Stimulated activated CD4-positive, alpha-beta T cell treated with anti-CD3 and anti-CD28 coated beads, Interleukin-2, amount 100 ng/mL, for 4 hours (primary cell): Measurements from ENCODE around the gene NMRK2.

ENCODE experiments used
- DNase-seq: peaks from one replicate; pipeline ENCODE4 v3.0.0-alpha.2; 2020; ENCODE audit warnings: low read depth

Gene NMRK2

DNA sequence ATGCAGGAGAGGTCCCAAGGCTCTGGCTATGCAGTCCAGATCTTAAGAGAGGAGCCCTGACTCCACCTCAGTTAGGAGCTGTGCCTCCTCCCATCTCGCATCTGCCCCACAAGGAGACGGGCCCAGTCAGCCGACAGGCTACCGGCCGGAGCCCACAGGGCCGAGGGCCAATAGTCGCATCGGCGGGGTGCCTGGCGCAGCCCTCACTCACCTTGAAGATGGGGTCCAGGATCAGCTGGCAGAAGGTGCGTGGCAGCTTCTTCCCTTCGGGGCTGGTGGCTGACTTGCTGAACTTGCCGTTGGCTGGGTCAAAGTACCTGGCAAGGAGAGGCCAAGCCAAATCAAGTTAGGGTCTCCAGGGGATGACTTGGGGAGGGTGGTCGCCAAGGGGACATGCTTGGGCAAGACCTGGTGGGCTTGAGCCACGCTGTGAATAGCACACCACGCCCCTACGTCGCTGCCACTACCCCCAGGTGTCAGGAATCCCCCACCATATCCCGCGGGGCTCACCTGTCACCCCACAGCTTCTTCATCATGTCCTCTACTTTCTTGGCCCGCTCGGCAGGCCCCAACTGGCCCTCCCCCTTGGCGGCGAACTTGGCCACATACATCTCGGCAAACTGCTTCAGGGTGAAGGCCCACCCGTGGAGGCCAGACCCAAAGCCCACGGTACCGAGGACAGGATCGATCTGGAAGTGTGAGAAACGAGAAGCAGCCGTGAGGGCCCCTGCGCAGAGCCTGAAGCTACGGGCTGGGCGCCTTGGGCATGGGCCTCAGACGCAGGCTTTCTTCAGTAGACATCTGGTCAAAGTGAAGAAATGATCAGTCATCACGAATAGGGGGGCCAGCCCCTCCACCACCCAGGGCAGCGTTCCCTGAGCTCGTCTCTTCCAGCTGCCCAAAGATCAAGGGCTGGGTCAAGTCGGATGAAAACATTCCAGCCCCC, 49.1 kb downstream of the NMRK2 start:
- no peak for DNase-seq

DNA sequence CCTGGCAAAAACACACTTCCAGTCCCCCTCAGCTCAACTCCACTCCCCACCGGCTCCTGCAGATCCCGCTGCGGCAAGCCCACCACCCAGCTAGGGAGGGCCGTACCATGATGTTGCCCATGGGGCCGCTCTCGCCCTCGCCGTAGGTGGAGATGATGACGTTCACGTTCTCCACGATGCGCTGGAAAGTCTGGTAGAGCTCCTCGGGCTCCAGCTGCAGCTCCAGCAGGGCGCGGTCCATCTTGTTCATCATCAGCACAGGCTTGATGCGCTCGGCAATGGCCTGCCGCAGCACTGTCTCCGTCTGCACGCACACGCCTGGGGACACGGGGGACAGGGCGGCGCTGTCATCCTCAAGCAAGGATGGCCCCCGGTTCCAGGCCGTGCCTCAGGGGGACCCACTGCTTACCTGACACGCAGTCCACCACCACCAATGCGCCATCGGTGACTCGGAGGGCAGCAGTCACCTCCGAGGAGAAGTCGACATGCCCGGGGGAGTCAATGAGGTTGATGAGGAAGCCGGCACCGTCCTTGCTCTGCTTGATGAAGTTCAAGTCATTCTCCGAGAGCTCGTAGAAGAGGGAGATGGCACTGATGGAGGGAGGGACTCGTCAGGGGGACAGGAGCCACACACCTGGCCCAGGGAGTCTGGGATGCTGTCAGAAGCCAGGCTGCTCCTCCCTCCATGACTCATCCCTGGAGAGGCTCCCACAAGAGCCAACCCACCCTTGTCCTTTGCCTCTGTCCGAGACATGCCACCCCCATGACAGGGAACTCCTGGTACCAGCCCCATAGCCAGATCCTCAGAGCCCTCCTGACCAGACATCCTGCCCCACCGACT, 50.1 kb downstream of the NMRK2 start:
- DNase-seq: no peak

GRCh38 chr19:3983542-3983914, 50.7 kb downstream of the NMRK2 start:
- no peak for DNase-seq

DNA sequence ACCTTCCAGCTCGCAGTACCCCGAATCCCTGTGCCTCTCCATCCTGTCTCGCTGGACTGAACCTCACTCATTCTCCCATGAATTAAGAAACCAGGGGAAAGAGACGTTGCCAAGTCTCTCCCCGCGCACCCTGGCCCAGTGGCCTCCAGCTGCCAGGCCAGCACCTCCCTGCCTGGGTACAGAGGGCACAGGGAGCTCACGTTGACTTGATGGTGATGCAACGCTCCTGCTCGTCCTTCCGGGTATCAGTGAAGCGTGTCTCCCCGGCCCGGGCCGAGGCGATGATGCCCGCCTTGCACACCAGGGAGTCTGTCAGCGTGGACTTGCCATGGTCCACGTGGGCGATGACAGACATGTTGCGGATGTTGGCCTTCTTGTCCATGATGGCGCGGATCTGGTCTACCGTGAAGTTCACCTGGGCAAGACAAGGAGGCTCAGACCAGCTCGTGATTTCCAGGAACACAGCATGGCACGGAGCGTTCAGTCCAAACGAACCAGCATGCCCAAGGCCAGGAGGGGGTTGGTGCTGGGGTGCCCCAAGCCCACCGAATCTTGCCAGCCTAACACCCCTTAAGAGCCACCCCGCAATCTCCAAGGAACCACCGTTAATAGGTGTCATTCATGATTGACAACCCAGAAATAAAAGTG, 51.2 kb downstream of the NMRK2 start:
- no peak for DNase-seq

- no peak for DNase-seq
Measured at GRCh38 chr19:3984584-3984907, 51.7 kb downstream of the NMRK2 start.

- DNase-seq: peak; percentile 86
Measured at GRCh38 chr19:3984908-3985642, 52.2 kb downstream of the NMRK2 start, which contains the start of gene EEF2. Gene EEF2, minus strand, starts transcription at chr19:3985463. Its CDS starts 83 bp downstream, at chr19:3985380.

- DNase-seq: no peak
Measured at GRCh38 chr19:3985643-3986259, 52.9 kb downstream of the NMRK2 start.

- DNase-seq: peak; percentile 56
Measured at GRCh38 chr19:3986260-3987041, 53.6 kb downstream of the NMRK2 start.

DNA sequence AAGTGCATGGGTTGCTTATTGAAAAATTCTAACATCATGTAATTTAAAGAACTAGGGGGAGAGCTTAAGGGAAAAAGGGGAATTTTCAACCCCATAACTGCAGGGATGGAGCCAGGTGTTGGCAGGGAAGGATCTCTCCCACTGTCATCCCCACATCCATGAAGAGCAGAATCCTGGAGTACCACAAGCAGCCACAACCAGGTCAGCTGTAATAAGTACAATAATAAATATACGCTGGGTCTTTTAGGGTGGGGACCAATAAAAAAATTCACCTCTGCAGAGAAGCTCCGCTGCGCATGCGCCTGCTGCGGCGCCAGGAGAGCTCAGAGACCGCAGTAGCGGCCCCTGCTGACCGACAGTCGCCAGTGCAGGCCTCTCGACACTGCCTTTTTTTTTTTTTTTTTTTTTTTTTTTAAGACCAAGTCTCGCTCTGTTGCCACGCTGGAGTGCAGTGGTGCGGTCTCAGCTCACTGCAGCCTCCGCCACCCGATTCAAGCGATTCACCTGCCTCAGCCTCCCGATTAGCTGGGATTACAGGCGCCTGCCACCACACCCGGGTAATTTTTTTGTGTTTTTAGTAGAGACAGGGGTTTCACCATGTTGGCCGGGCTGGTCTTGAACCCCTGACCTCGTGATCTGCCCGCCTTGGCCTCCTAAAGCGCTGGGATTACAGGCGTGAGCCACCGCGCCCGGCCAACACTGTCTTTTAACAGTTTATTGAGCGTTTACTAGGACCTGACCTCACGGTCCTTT, 54.9 kb downstream of the NMRK2 start:
- peak; percentile 81 for DNase-seq

DNA sequence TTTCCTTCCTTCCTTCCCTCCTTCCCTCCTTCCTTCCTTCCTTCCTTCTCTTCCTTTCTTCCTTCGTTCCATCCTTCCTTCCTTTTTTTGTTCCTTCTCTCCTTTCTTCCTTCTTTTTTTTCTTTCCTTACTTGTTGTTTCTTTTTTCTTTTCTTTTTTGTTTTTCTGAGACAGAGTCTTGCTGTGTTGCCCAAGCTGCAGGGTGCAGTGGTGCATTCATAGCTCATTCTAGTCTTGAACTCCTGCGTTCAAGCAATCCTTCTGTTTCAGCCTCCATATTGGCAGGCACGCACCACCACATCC, 57.9 kb downstream of the NMRK2 start:
- no peak for DNase-seq
